Activated naive CD4-positive, alpha-beta T cell treated with anti-CD3 and anti-CD28 coated beads for 36 hours (primary cell): Measurements from ENCODE around the gene MYL4. TPM values are rescaled to one million over a fixed set of nuclear protein-coding genes. Genes with fewer than 3 reads are reported as not detected.

Source experiments
- CTCF ChIA-PET: fragments of 350-600 bp; sonication (Branson Sonifier 250); formaldehyde crosslinking; loops from one replicate; lab custom pipeline; 2021; ENCODE audit warnings: antibody characterized with exemption; lab: Charles Lee
- DNase-seq: peaks from one replicate; pipeline ENCODE4 v3.0.0-alpha.2; 2020
- H3K27ac Mint-ChIP-seq: one replicate; pipeline ENCODE4 v1.8.0; 2021; ENCODE audit warnings: mild to moderate bottlenecking, mixed read lengths
- H3K27me3 Mint-ChIP-seq: one replicate; pipeline ENCODE4 v1.8.0; 2021; ENCODE audit warnings: low read depth, mixed read lengths
- H3K36me3 Mint-ChIP-seq: one replicate; pipeline ENCODE4 v1.8.0; 2021; ENCODE audit warnings: low read depth, mixed read lengths
- H3K4me1 Mint-ChIP-seq: one replicate; pipeline ENCODE4 v1.8.0; 2021; ENCODE audit warnings: low read depth, mixed read lengths
- H3K4me3 Mint-ChIP-seq: one replicate; pipeline ENCODE4 v1.8.0; 2021; ENCODE audit warnings: mild to moderate bottlenecking, moderate library complexity, mixed read lengths
- H3K9me3 Mint-ChIP-seq: one replicate; pipeline ENCODE4 v1.8.0; 2021; ENCODE audit warnings: mixed read lengths
- intact Hi-C: fragments of 100-400 bp; cut with micrococcal nuclease; formaldehyde crosslinking; loops from one replicate; pipeline ENCODE4 v1.15.1; 2023
- total RNA-seq, 2 experiments: library from RNA; stranded (reverse); gene quantifications; one replicate each; pipeline ENCODE4 v1.2.3, GENCODE V29; 2021

MYL4 gene
- total RNA-seq, 2 experiments from 2014 or later = not detected

- DNase-seq = no peak
- H3K27ac Mint-ChIP-seq = no peak overlapping the region
- no peak overlapping the region for H3K4me3 Mint-ChIP-seq
- CTCF ChIA-PET = interaction anchor here (0.6 to 0.9 kb wide), 3 partner anchors 9 to 219 kb away, joined by 3 read pairs; no protein-coding TSS in a partner anchor
- peaks cover 25% of the 10 kb centered on the region for H3K4me1 Mint-ChIP-seq
- H3K9me3 Mint-ChIP-seq = no peaks in the 10 kb centered on the region
- no peaks in the 10 kb centered on the region for H3K36me3 Mint-ChIP-seq
- intact Hi-C loops = loop anchor here (10.0 kb wide), 1 partner anchor 525 kb away; no protein-coding TSS in a partner anchor
- no peaks in the 10 kb centered on the region for H3K27me3 Mint-ChIP-seq
Measured at GRCh38 chr17:47199627-47200324, 9.4 kb upstream of the MYL4 start.

GRCh38 chr17:47200325-47200664, 8.9 kb upstream of the MYL4 start:
- Mint-ChIP-seq H3K27me3 (no peaks in the 10 kb centered on the region), H3K36me3 (no peaks in the 10 kb centered on the region), H3K9me3 (no peaks in the 10 kb centered on the region), H3K27ac (no peak overlapping the region), H3K4me3 (no peak overlapping the region), H3K4me1 (peaks cover 30% of the 10 kb centered on the region)
- DNase-seq = no peak
- CTCF ChIA-PET = interaction anchor here (0.6 to 1.2 kb wide), 3 partner anchors 9 to 28 kb away, joined by 3 read pairs; partner anchors contain the start of gene CDC27
- intact Hi-C loops = loop anchor here (10.0 kb wide), 1 partner anchor 525 kb away; no protein-coding TSS in a partner anchor

GRCh38 chr17:47201166-47201565, 8.0 kb upstream of the MYL4 start:
- Mint-ChIP-seq H3K4me1 (peaks cover 39% of the 10 kb centered on the region), H3K27me3 (no peaks in the 10 kb centered on the region), H3K4me3 (no peak overlapping the region), H3K36me3 (no peaks in the 10 kb centered on the region), H3K27ac (no peak overlapping the region), H3K9me3 (no peaks in the 10 kb centered on the region)
- CTCF ChIA-PET = interaction anchor here (1.2 kb wide), 1 partner anchor 12 kb away, joined by 3 read pairs; the partner anchor contains the start of gene CDC27
- intact Hi-C loops = loop anchor here (10.0 kb wide), 1 partner anchor 524 kb away; no protein-coding TSS in a partner anchor
- no peak for DNase-seq

DNA sequence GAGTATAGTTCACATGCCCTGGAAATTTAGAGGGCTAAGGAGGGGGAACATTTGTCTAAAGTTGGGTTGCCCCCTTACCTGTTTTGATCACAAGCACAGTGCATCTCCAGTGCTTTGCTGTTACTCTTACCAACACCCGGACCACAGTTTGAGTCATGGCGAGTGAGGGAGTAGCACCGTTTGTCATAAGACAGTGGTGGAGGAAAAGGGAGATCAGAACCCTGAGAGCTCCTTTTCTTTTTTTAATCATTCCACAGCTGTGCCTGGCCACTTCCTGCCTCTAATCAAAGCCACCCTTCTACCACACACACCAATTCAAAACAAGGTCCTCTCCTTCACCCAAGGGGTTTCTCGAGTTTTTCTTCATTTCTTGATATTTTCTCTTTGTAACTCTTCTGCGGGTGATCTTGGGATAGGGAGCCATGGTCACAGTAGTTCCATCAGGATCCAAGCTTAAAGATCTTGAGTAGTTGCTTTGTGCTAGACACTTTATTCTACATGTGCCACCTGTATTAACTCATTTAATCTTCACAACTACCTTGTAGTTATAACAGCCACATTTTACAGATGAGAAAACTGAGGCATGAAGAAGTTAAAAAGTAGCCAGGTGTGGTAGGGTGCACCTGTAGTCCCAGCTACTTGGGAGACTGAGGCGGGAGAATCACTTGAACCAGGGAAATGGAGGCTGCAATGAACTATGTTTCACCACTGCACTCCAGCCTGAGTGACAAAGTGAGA, 5.0 kb upstream of the MYL4 start:
- H3K4me3 Mint-ChIP-seq = no peak overlapping the region
- H3K27me3 Mint-ChIP-seq = no peaks in the 10 kb centered on the region
- DNase-seq = peak; percentile 82
- peak overlapping the region; percentile 78 for H3K27ac Mint-ChIP-seq
- no peaks in the 10 kb centered on the region for H3K9me3 Mint-ChIP-seq
- CTCF ChIA-PET = interaction anchor here (0.6 to 1.0 kb wide), 3 partner anchors 8 to 308 kb away, joined by 3 read pairs; no protein-coding TSS in a partner anchor
- intact Hi-C loops = loop anchor here (1.0 to 10.0 kb wide), 4 partner anchors 13 to 521 kb away; partner anchors contain the start of gene CDC27
- H3K36me3 Mint-ChIP-seq = no peaks in the 10 kb centered on the region
- peaks cover 51% of the 10 kb centered on the region for H3K4me1 Mint-ChIP-seq

DNA sequence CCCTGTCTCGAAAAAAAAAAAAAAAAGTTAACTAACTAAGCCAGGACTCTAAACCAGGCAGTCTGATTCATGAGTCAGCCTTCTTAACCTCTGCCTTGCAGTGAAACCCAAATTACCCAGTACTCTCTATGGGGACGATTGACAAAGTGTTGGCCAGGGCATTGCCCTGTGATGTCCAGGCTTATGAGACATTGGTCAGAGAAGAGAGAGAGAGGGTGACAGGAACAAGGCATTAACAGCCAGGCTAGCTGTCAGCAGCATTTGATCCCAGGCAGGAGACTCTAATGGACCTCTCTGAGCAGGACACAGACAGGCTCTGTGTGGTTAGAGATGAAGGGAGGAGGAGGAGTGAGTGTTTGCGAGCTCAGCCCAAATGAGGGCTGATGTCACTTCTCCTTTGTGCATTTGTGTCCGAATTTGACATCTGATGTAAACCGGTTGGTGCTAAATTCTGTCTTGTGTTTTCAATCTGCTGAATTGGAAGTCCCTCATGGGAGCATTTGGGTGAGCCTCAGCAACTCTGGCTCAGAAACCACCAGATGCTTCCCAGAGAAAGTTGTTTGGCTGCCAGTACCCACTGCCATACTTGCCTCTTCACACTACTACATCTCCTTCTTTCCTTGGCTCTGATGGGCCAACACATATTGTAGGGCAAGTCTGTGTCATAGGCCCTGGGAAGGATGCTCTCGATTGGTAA, 4.3 kb upstream of the MYL4 start:
- peak; percentile 38 for DNase-seq

DNA sequence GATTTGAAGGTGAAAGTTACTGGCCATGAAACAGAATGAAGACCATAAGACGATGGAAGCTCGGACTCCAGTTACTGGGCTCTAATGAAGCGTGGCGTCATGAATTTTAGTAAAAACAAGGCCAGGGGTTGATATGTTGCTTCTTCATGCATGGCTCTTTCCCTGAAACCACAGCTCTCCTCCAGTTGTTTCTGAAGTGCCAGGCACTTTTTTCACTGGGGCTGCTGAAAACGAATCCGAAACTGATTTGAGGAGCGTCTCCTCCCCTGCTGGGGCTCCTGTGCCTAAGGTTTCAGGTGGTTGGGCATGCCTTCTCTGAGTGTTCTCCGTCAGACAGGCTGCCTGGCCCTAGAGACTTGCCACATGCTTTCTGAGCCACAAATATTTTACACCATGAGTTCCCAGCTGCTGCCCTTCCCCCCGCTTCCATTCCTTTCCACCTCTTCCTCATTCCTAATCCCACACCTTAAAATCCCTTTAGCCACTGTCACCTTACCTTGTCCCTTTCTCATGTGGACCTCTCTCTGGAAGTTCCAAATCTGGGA, 3.7 kb upstream of the MYL4 start:
- H3K27me3 Mint-ChIP-seq = no peaks in the 10 kb centered on the region

More for the DNA sequence above, 4.3 kb upstream of the MYL4 start:
- peaks cover 49% of the 10 kb centered on the region for H3K4me1 Mint-ChIP-seq
- CTCF ChIA-PET = interaction anchor here (1.3 to 1.8 kb wide), 2 partner anchors 16 to 32 kb away, joined by 3 to 5 read pairs; no protein-coding TSS in a partner anchor
- no peaks in the 10 kb centered on the region for H3K27me3 Mint-ChIP-seq
- H3K4me3 Mint-ChIP-seq = peak overlapping the region; percentile 51
- H3K36me3 Mint-ChIP-seq = no peaks in the 10 kb centered on the region
- intact Hi-C loops = loop anchor here (1.0 to 10.0 kb wide), 4 partner anchors 12 to 520 kb away; partner anchors contain the start of gene CDC27
- no peaks in the 10 kb centered on the region for H3K9me3 Mint-ChIP-seq
- H3K27ac Mint-ChIP-seq = peak overlapping the region; percentile 78

GRCh38 chr17:47207143-47208067, 1.7 kb upstream of the MYL4 start:
- H3K27ac Mint-ChIP-seq = no peak overlapping the region
- H3K9me3 Mint-ChIP-seq = no peaks in the 10 kb centered on the region
- intact Hi-C loops = loop anchor here (10.0 kb wide), 1 partner anchor 517 kb away; no protein-coding TSS in a partner anchor
- no peaks in the 10 kb centered on the region for H3K27me3 Mint-ChIP-seq
- CTCF ChIA-PET = interaction anchor here (1.2 to 1.5 kb wide), 2 partner anchors 23 to 108 kb away, joined by 3 read pairs; no protein-coding TSS in a partner anchor
- H3K4me3 Mint-ChIP-seq = no peak overlapping the region
- DNase-seq = no peak
- peaks cover 41% of the 10 kb centered on the region for H3K4me1 Mint-ChIP-seq
- no peaks in the 10 kb centered on the region for H3K36me3 Mint-ChIP-seq

More for the DNA sequence above, 3.7 kb upstream of the MYL4 start:
- peak overlapping the region; percentile 78 for H3K27ac Mint-ChIP-seq
- intact Hi-C loops = loop anchor here (2.0 to 10.0 kb wide), 2 partner anchors 43 to 519 kb away; no protein-coding TSS in a partner anchor
- DNase-seq = peak; percentile 78
- CTCF ChIA-PET = interaction anchor here (1.3 to 1.8 kb wide), 3 partner anchors 15 to 110 kb away, joined by 3 to 5 read pairs (median 3); no protein-coding TSS in a partner anchor
- H3K4me3 Mint-ChIP-seq = peak overlapping the region; percentile 51
- peaks cover 43% of the 10 kb centered on the region for H3K4me1 Mint-ChIP-seq
- H3K36me3 Mint-ChIP-seq = no peaks in the 10 kb centered on the region
- no peaks in the 10 kb centered on the region for H3K9me3 Mint-ChIP-seq

GRCh38 chr17:47209499-47209898, 351 bp downstream of the MYL4 start:
- DNase-seq = no peak
- Mint-ChIP-seq H3K36me3 (no peaks in the 10 kb centered on the region), H3K4me3 (no peak overlapping the region), H3K4me1 (peaks cover 29% of the 10 kb centered on the region), H3K27me3 (no peaks in the 10 kb centered on the region), H3K9me3 (no peaks in the 10 kb centered on the region), H3K27ac (no peak overlapping the region)
- intact Hi-C loops = loop anchor here (10.0 kb wide), 1 partner anchor 515 kb away; no protein-coding TSS in a partner anchor
- CTCF ChIA-PET = no interaction called here

DNA sequence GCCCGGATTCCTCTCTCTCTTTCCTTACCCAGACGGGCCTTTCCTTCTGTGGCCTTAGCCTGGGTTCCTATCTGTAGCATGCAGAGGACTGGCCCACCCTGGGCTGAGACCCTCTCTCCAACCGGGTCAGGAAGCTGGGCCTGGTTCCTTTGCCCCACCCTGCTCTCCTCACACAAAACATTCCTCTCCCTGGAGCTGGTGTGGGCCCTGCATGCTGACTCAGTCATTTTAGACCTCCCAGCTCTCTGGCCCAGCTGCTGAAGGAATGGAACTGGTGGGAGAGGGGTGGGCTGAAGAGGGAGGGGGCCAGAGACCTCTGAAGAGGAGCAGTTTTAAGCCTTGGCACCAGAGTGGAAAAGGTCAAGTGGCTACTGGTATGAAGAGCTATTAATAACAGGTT, 957 bp downstream of the MYL4 start:
- Mint-ChIP-seq H3K9me3 (no peaks in the 10 kb centered on the region), H3K27me3 (no peaks in the 10 kb centered on the region), H3K36me3 (no peaks in the 10 kb centered on the region), H3K27ac (no peak overlapping the region), H3K4me3 (no peak overlapping the region), H3K4me1 (peaks cover 23% of the 10 kb centered on the region)
- DNase-seq = no peak
- intact Hi-C loops = no loop called here
- CTCF ChIA-PET = no interaction called here

GRCh38 chr17:47210779-47211178, 1.6 kb downstream of the MYL4 start:
- H3K36me3 Mint-ChIP-seq = no peaks in the 10 kb centered on the region
- no peak overlapping the region for H3K4me3 Mint-ChIP-seq
- intact Hi-C loops = no loop called here
- no peak for DNase-seq
- H3K27ac Mint-ChIP-seq = no peak overlapping the region
- H3K9me3 Mint-ChIP-seq = no peaks in the 10 kb centered on the region
- peaks cover 17% of the 10 kb centered on the region for H3K4me1 Mint-ChIP-seq
- no peaks in the 10 kb centered on the region for H3K27me3 Mint-ChIP-seq
- CTCF ChIA-PET = no interaction called here

DNA sequence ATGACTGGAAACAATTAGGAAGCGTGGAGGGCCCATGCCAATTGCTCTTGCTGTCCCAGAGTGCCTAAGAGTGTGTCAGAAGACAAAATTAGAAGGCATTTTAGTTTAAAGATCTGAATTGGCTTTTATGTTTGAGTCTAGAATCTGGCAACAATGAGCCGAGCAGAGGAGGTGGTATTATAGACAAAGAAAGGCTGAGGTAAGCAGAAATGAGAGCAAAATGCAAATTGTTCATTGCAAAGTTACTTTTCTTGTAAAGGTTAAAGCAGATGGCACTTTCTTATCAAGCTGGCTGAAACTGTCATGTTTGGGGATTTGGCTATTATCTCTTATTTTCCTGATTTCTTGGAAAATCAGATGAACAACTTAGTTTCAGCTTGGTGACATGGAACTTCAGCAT, 3.3 kb downstream of the MYL4 start:
- Mint-ChIP-seq H3K27ac (no peak overlapping the region), H3K4me1 (peaks cover 8% of the 10 kb centered on the region), H3K36me3 (no peaks in the 10 kb centered on the region), H3K9me3 (no peaks in the 10 kb centered on the region), H3K27me3 (no peaks in the 10 kb centered on the region), H3K4me3 (no peak overlapping the region)
- intact Hi-C loops = no loop called here
- DNase-seq = no peak
- CTCF ChIA-PET = interaction anchor here (0.6 kb wide), 1 partner anchor 9 kb away, joined by 3 read pairs; no protein-coding TSS in a partner anchor
